Body of pancreas (tissue), 4 donors: ENCODE data around the gene FLCN. TPM values are rescaled to one million over a fixed set of nuclear protein-coding genes. Genes with fewer than 3 reads are reported as not detected.

Experiments used
- ATAC-seq: fragments of 150-250 bp; one replicate; pipeline ENCODE4 v1.9.1; 2016
- DNase-seq, 4 donors: peaks; one replicate each; pipeline ENCODE4 v3.0.0-alpha.2; 2019
- H3K27ac ChIP-seq, 4 donors: fragments of 200-600 bp; sonication (generic); 1 replicate in 3 of 4; 2 replicates in 1 of 4; pipeline versions ENCODE4 v1.5.1 to v1.6.1; 2016 to 2019; ENCODE audit warnings: mild to moderate bottlenecking in 1 of 4, mixed read lengths in 1 of 4, moderate library complexity in 1 of 4
- H3K27me3 ChIP-seq, 2 donors: fragments of 200-600 bp; sonication (generic); one replicate each; pipeline ENCODE4 v1.6.0; 2016; ENCODE audit warnings: mild to moderate bottlenecking in 1 of 2
- H3K36me3 ChIP-seq, 2 donors: fragments of 200-600 bp; sonication (generic); replicated peaks in 1 of 2; 2 replicates each; pipeline ENCODE4 v1.5.1; 2016; ENCODE audit warnings: low read depth in 2 of 2; ENCODE audit not compliant: insufficient read depth in 1 of 2
- H3K4me1 ChIP-seq: fragments of 200-600 bp; sonication (generic); one replicate; pipeline ENCODE4 v1.6.0; 2016
- H3K4me3 ChIP-seq, 2 donors: fragments of 200-600 bp; sonication (generic); 1 replicate in 1 of 2; 2 replicates in 1 of 2; pipeline ENCODE4 v1.5.1; 2016 to 2019
- H3K9me3 ChIP-seq, 3 donors: fragments of 200-600 bp; sonication (generic); 1 replicate in 2 of 3; 2 replicates in 1 of 3; pipeline ENCODE4 v1.5.1; 2016
- CTCF ChIP-seq, 7 experiments: fragments of 450-650 bp in 4 of 7; fragments of 200-600 bp in 3 of 7; sonication (generic) in 3 of 7; IDR thresholded peaks; one replicate each; pipeline ENCODE4 v1.5.1; 2016 to 2019; ENCODE audit warnings: antibody characterized with exemption in 7 of 7
- POLR2A ChIP-seq, 3 donors: fragments of 450-650 bp; IDR thresholded peaks; one replicate each; pipeline ENCODE4 v1.6.1; 2016; ENCODE audit warnings: antibody characterized with exemption in 3 of 3, mild to moderate bottlenecking in 2 of 3
- WGBS, 2 donors: methylation state at CpG; one replicate each; pipeline ENCODE4 v1.1.5; 2017; 5-methylcytosine and 5-hydroxymethylcytosine counted together
- intact Hi-C: fragments of 100-400 bp; cut with DNase I; formaldehyde crosslinking; loops from one replicate; pipeline ENCODE4 v1.15.1; 2023
- total RNA-seq, 2 donors: library from RNA; depleted of rRNA; stranded (reverse); fragments of >200 nt; gene quantifications; one replicate each; pipeline ENCODE4 v1.1.0, GENCODE V29; 2016

Gene FLCN
- total RNA-seq, 2 donors from 2014 or later: 35.8 to 64.3 TPM

- Histone ChIP-seq H3K9me3 (no peaks in the 10 kb centered on the region), H3K4me3 (no peak overlapping the region), H3K4me1 (peaks cover 5% of the 10 kb centered on the region), H3K27ac (no peak overlapping the region), H3K27me3 (no peaks in the 10 kb centered on the region), H3K36me3 (peaks cover 14 to 39% of the 10 kb centered on the region in 2 donors)
- DNase-seq: no peak
- 87 to 92% methylated on average over 5 to 7 of the region's 7 CpGs for WGBS, 2 donors
- intact Hi-C loops: no loop called here
- no peak for ATAC-seq
- TF ChIP-seq CTCF (IDR thresholded peaks at IDR 0.05): no peak
- TF ChIP-seq POLR2A (IDR thresholded peaks at IDR 0.05): no peak
Observed at GRCh38 chr17:17171186-17171585, 65.8 kb downstream of the FLCN start.

DNA sequence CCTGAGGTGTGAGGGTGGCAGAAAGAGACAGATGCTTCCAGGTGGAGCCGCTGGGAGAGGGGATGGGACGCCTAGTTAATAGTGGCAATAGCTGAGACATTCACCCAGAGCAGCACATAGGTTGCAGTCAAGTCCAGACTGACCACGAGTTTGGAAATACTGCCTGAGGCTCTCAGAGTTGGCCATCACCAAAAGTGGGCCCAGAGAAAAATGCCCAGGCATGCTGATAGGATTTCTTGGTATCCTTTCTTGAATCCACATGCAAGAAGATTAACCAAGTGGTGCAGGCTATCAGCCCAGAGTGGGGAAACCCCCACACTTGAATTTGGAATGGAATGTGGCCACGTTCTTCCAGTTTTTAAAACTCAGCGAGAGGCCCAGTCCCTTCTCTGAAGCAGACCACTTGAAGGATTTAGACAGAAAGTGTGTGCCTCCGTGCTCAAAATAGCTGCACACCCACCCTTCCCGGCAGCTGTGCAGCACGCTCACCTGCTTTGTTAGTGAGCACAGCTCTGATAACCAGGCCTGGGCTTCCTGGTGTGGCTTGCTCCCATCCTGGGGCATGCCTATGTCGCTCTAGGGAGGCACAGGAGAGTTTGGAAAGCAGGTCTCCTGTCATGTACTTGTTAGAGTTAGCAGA is 66.5 kb downstream of the FLCN start:
- Histone ChIP-seq H3K4me3 (no peak overlapping the region), H3K27ac (no peak overlapping the region), H3K36me3 (peaks cover 14 to 42% of the 10 kb centered on the region in 2 donors), H3K27me3 (no peaks in the 10 kb centered on the region), H3K9me3 (no peaks in the 10 kb centered on the region), H3K4me1 (peaks cover 5% of the 10 kb centered on the region)
- ATAC-seq (no peak), DNase-seq (no peak)
- intact Hi-C loops: no loop called here
- TF ChIP-seq CTCF (IDR thresholded peaks at IDR 0.05): no peak
- no peak for TF ChIP-seq POLR2A (IDR thresholded peaks at IDR 0.05)
- WGBS, 2 donors: 83 to 89% methylated on average over 5 to 9 of the region's 9 CpGs

DNA sequence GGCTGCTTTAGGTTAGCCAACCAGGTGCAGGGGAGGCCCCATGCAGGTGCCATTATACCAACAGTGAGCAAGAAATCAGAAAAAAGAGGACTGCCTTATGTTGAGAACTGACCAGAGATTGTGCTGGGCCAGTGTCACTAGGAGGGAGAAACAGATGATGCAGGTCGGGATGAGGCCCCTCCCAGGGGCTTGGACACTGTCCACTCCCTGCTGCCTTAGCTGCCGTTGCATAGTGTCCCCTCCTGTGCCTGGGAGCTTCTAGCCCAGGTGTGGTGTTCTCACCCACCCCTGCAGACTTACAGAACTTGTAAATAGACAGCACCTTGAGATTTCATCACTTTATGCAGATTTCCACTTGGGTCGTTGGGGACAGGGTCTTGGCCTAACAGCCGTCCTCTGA is 67.6 kb downstream of the FLCN start:
- no peak overlapping the region for H3K27ac ChIP-seq
- no peaks in the 10 kb centered on the region for H3K9me3 ChIP-seq
- ATAC-seq: no peak
- H3K27me3 ChIP-seq: no peaks in the 10 kb centered on the region
- DNase-seq: no peak
- TF ChIP-seq CTCF (IDR thresholded peaks at IDR 0.05) (no peak), POLR2A (IDR thresholded peaks at IDR 0.05) (no peak)
- intact Hi-C loops: no loop called here
- peaks cover 16 to 41% of the 10 kb centered on the region in 2 donors for H3K36me3 ChIP-seq
- no peak overlapping the region for H3K4me3 ChIP-seq
- WGBS, 2 donors: 77 to 81% methylated on average over 4 of the region's 4 CpGs
- peaks cover 5% of the 10 kb centered on the region for H3K4me1 ChIP-seq

DNA sequence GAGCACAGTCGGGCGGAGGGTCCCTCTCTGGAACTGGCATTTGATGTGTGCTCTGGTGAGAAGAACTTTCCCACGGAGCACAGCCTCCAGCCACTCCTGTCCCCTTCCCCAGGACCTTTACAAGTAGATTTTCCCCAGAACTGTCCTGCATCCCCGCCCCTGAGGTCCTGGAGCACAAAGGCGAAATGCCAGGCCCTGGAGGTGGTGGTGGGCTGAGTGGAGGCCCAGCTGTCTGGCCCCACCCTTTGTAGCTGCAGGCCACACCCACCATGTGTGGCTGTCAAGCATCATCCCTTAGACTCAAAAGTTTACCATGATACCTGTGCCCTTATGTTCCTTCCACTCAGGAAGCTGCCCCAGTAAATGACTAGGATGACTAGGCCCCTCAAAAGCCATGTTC is 68.6 kb downstream of the FLCN start:
- Histone ChIP-seq H3K36me3 (peaks cover 19 to 41% of the 10 kb centered on the region in 2 donors), H3K4me3 (no peak overlapping the region), H3K9me3 (no peaks in the 10 kb centered on the region), H3K4me1 (peaks cover 4% of the 10 kb centered on the region), H3K27me3 (no peaks in the 10 kb centered on the region), H3K27ac (no peak overlapping the region)
- ATAC-seq (no peak), DNase-seq (no peak)
- WGBS, 2 donors: 93 to 100% methylated on average over 2 to 5 of the region's 5 CpGs
- TF ChIP-seq POLR2A (IDR thresholded peaks at IDR 0.05) (no peak), CTCF (IDR thresholded peaks at IDR 0.05) (no peak)
- intact Hi-C loops: no loop called here

DNA sequence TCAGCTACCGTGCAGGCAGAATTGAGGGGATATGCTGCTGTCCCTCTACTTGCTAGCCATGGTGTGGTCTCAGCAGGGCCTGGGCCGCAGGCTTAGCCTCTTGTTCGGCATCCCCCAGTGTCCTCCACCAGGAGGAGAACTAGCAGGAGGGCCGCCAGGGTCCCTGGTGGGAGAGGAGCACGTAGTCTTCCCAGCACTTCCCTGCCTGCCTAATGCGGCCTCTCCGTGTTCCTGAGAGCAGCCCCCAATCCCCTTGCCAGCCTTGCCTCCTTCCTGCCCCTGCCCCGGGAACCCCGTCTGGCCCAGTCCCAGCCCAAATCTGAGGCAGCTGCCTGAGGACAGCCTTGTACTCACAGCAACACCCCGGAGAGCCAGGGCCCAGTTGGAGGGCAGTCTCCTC is 69.0 kb downstream of the FLCN start:
- Histone ChIP-seq H3K4me1 (peaks cover under 1% of the 10 kb centered on the region), H3K4me3 (no peak overlapping the region), H3K27ac (no peak overlapping the region), H3K9me3 (no peaks in the 10 kb centered on the region), H3K27me3 (no peaks in the 10 kb centered on the region), H3K36me3 (peaks cover 18 to 39% of the 10 kb centered on the region in 2 donors)
- intact Hi-C loops: no loop called here
- ATAC-seq: no peak
- 89 to 94% methylated on average over 9 of the region's 10 CpGs for WGBS, 2 donors
- DNase-seq: no peak
- TF ChIP-seq CTCF (IDR thresholded peaks at IDR 0.05): no peak
- no peak for TF ChIP-seq POLR2A (IDR thresholded peaks at IDR 0.05)
